GM10847 (cell line): ENCODE data around the gene CDC40.

Experiments
- POLR2A ChIP-seq: IDR thresholded peaks from 2 replicates; pipeline ENCODE4 v1.6.1; 2011; ENCODE audit not compliant: insufficient read length; ENCODE audit errors: extremely low read depth

The CDC40 gene

DNA sequence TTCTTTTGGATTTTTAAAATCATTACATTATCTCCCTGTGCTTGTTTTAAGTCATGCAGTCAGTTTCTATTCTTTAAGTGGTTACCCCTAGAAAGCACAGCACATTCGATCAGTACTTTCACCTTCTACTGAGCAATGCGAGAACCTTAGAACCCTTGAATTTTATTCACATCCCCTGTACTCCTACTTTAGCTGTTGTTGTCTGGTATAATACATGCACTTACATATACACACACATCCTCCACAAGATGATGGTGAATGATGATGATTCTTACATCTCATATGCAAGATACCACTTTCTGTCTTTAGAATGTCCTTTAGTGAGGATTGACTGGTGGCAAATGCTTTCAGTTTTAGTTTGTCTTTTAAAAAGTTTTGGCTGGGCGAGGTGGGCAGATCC, 5.7 kb downstream of the CDC40 start:
- no peak for TF ChIP-seq POLR2A

DNA sequence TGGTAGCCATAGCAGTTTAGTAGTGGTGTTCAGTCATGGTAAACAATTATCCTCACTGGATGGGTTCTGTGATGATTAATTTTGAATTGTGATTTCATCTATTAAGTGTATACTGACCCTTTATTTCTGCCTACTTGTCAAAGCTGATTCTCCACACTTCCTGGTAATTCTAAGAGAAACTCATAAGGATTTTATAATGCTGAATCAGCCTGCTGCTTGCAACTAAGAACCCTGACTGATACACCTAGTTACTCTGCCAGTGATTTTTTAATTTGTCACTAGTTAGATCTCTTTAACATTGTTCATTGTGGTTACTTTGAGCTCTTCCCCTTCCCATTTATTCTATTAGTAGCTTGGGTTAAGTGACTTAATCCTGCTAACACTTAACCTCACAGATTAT, 8.6 kb downstream of the CDC40 start:
- no peak for TF ChIP-seq POLR2A

- TF ChIP-seq POLR2A, result no peak
These were observed 10.5 kb downstream of the CDC40 start for GRCh38 chr6:110190726-110191125.

DNA sequence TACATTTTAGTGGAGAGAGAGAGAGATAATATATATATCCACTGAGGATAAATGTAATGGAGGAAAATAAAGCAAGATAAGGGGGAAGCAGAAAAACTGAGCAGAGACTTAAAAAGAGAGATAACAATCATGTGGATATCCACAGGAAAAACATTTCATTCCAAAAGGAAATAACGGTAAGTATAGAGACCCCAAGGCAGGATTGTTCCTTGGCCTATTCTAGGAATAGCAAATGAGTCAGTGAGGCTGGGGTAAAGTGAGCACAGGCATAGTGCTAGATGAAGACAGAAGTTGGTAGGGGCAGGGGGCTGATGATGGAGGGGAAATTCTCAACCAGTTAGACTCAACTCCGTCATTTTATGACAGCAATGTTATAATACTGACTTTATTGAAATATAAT, 11.2 kb downstream of the CDC40 start:
- no peak for TF ChIP-seq POLR2A

DNA sequence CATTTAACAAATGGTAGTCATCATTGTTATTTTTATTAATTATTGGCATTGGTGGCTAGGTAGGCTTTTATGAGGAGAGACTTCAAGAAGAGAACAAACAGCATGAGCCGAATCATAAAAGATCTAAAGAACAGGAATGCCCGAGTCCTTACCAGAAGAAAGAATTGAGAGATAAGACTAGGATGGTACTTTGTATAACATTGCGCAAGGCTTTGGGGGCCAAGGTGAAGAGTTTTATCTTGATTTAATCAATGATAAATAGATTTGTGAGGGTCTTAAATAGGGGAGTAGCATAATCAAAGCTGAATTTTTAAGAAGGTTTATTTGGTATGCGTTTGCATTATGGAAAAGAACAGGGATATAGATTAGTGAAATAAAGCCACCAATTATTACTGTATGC, 15.4 kb downstream of the CDC40 start:
- no peak for TF ChIP-seq POLR2A

DNA sequence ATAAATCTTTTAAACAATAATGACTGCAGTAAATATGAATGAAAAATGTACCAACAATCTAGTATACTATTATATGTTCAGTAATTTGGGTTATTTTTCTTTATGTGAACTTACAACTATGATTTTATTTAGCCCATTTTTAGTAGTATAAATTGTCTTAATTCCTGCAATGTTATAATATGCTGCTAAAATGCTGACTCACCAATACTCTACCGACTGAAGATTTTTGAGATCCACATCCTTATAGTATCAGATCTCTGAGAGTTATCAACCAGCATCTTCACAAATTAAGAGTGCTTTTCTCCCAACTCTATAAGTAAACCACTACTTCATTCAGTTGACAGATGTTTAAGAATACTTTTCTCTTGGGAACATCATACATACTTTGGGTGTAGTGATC, 16.6 kb downstream of the CDC40 start:
- TF ChIP-seq POLR2A, result no peak

GRCh38 chr6:110198561-110198960, 18.3 kb downstream of the CDC40 start:
- no peak for TF ChIP-seq POLR2A

- no peak for TF ChIP-seq POLR2A
These were observed 21.1 kb downstream of the CDC40 start for GRCh38 chr6:110201151-110201884.

- TF ChIP-seq POLR2A, result no peak
These were observed 27.4 kb downstream of the CDC40 start for GRCh38 chr6:110207652-110208051.

DNA sequence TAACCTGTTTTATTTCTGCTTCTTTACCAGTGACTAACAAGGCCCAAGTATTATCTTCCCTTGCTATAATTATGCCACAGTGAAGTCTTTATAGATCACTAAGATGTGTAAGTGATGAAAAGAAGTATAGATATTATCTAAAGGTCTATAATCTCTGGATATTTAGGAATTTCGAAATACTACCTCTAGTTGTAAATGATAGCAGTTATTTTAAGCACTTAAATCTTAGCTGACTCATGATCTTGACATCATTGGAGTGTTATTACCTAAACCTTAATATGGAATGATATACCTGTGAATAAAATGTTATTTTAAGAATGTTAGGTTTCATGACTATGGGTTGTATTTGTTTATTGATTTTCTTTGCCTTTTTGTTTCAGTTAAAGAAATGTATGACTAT, 31.5 kb downstream of the CDC40 start:
- no peak for TF ChIP-seq POLR2A

DNA sequence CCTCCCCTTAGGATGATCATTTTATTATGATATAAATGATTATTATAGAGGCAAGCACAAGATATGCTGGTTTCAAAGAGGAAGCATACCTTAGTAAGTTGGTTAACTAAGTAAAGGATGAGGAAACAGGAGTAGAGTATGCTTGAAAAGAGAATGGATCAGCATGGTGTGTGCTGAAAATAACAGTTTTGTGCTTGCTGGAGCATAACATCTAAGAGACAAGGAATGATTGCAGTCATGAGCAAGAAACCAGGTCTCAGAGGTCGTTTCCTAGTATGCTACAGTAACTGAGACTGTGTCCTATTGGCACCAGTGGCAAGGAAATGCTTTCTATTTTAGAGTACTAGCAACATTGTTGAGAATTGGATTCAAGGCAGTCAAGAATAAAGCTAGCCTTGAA, 34.1 kb downstream of the CDC40 start:
- TF ChIP-seq POLR2A, result no peak

DNA sequence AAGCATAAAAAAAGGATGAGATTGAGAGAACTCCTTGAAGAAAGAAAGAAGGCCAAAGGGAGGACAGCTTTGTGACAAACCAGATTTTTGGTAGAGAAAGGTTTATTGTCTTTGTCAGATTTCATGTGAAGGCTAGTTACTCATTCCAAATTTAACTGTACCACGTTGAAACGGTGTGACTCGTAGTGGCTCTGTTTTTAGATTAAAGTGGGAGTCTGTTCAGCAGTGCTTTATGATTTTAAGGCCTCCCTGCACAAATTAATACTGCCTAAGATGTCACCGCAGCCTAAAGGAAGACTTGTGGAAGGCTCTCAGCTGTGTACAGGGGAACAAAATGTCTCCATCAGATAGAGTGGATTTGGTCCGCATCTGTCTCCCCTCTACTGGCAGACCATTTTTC, 35.9 kb downstream of the CDC40 start:
- TF ChIP-seq POLR2A, result no peak

DNA sequence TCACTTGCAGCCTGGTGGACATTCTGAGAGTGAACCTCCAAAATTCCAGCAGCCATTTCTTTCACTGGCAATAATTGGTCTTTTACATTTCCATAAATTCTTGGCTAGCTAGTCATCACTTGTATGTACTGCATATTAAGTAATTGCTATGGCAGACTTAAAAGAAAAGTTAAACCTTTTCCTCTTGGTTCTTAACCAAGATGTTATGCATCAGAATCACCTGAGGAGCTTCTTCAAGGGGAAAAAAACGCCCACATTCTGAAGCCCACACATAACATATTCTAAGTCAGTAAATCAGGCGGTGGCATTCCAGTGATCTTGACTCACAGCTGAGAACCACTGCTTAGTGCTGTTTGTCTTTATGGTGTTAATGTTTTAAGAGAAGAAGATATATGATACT, 37.0 kb downstream of the CDC40 start:
- TF ChIP-seq POLR2A, result no peak

GRCh38 chr6:110221738-110222137, 41.5 kb downstream of the CDC40 start:
- no peak for TF ChIP-seq POLR2A

GRCh38 chr6:110226261-110226660, 46.0 kb downstream of the CDC40 start:
- no peak for TF ChIP-seq POLR2A

DNA sequence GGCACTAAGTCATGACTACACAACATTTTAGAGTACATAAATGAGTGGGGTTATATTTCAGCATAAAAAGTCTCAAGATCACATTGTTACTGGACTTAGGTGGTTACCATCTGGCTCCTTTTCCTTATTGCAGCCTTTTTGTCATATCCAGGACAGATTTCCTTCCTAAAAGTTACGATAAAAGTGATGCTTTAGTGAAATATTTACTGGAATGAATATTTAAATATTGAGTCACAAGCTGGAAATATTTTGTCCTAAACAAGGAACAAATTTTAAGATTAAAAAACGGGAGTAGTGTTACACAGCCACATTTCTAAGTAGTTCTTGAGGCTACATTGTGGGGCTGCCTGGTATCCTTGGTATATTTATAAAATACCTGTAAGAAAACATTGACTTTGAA, 52.2 kb downstream of the CDC40 start:
- TF ChIP-seq POLR2A, result no peak

- no peak for TF ChIP-seq POLR2A
These were observed 53.6 kb downstream of the CDC40 start for GRCh38 chr6:110233770-110234374.
